CD4-positive, alpha-beta T cell (primary cell): ENCODE data around the gene ILK. TPM values are rescaled to one million over a fixed set of nuclear protein-coding genes. Genes with fewer than 3 reads are reported as not detected.

ENCODE experiments used
- ATAC-seq: fragments of 200-7000 bp; cut with Tn5 transposase; one replicate; pipeline ENCODE4 v1.10.0; 2022; ENCODE audit warnings: mild to moderate bottlenecking; ENCODE audit not compliant: poor library complexity
- CTCF ChIA-PET: fragments of 350-600 bp; sonication (Branson Sonifier 250); formaldehyde crosslinking; loops from one replicate; lab custom pipeline; 2021; ENCODE audit warnings: antibody characterized with exemption, inconsistent platforms; lab: Charles Lee
- POLR2A ChIA-PET: fragments of 350-600 bp; sonication (Branson Sonifier 250); formaldehyde crosslinking; loops from one replicate; lab custom pipeline; 2021; ENCODE audit warnings: antibody characterized with exemption, inconsistent platforms; lab: Charles Lee
- DNase-seq, 14 experiments: peaks; one replicate each; pipeline ENCODE4 v3.0.0-alpha.2; 2013 to 2020; ENCODE audit warnings: mixed read lengths in 2 of 14
- H3K27ac ChIP-seq, 2 donors: one replicate each; pipeline versions ENCODE4 v1.5.1 to v1.7.0; 2013; ENCODE audit warnings: low read length in 2 of 2, low read depth in 1 of 2, mild to moderate bottlenecking in 1 of 2
- H3K27me3 ChIP-seq, 2 experiments: 1 replicate in 1 of 2; 2 replicates in 1 of 2; pipeline versions ENCODE4 v1.6.1 to v1.7.0; 2013; ENCODE audit warnings: low read length in 2 of 2, control low read depth in 1 of 2, mild to moderate bottlenecking in 1 of 2, moderate library complexity in 1 of 2; ENCODE audit not compliant: insufficient read depth in 2 of 2, control insufficient read depth in 1 of 2
- H3K36me3 ChIP-seq: one replicate; pipeline ENCODE4 v1.6.1; 2013; ENCODE audit warnings: low read length, control low read depth; ENCODE audit not compliant: insufficient read depth
- H3K4me1 ChIP-seq: one replicate; pipeline ENCODE4 v1.6.1; 2013; ENCODE audit warnings: low read length, control low read depth; ENCODE audit not compliant: insufficient read depth
- H3K4me3 ChIP-seq: one replicate; pipeline ENCODE4 v1.5.1; 2013; ENCODE audit warnings: mild to moderate bottlenecking, low read length, moderate library complexity
- H3K9me3 ChIP-seq, 2 experiments: 1 replicate in 1 of 2; 2 replicates in 1 of 2; pipeline versions ENCODE4 v1.6.1 to v1.7.0; 2013; ENCODE audit warnings: low read length in 2 of 2, mild to moderate bottlenecking in 2 of 2, control low read depth in 1 of 2, moderate library complexity in 1 of 2; ENCODE audit not compliant: control insufficient read depth in 1 of 2, insufficient read depth in 1 of 2
- H3K27ac Mint-ChIP-seq: one replicate; pipeline ENCODE4 v1.8.0; 2020; ENCODE audit warnings: mixed read lengths
- H3K27me3 Mint-ChIP-seq: one replicate; pipeline ENCODE4 v1.8.0; 2021; ENCODE audit warnings: mixed read lengths
- H3K36me3 Mint-ChIP-seq: one replicate; pipeline ENCODE4 v1.8.0; 2021; ENCODE audit warnings: low read depth, mixed read lengths
- H3K4me1 Mint-ChIP-seq: one replicate; pipeline ENCODE4 v1.8.0; 2021; ENCODE audit warnings: low read depth, mixed read lengths
- H3K4me3 Mint-ChIP-seq: one replicate; pipeline ENCODE4 v1.8.0; 2020; ENCODE audit warnings: mild to moderate bottlenecking, mixed read lengths
- H3K9me3 Mint-ChIP-seq: one replicate; pipeline ENCODE4 v1.8.0; 2020; ENCODE audit warnings: mixed read lengths
- CTCF ChIP-seq: fragments of 200-600 bp; IDR thresholded peaks from one replicate; pipeline ENCODE4 v1.8.0; 2022; ENCODE audit warnings: antibody characterized with exemption, mild to moderate bottlenecking
- intact Hi-C, 2 experiments: fragments of 100-400 bp; cut with DNase I in 1 of 2; cut with micrococcal nuclease in 1 of 2; formaldehyde crosslinking; loops; one replicate each; pipeline versions ENCODE4 v1.15.1 to v1.9.0; 2023 to 2025; cut with DNase I, micrococcal nuclease
- total RNA-seq, 174 experiments: library from RNA in 2 of 174; stranded (reverse) in 2 of 174; gene quantifications; one replicate each; pipeline ENCODE4 v1.2.3 and lab custom pipeline; 2021 to 2026

The ILK gene
- total RNA-seq, 2 experiments from 2014 or later: 19.2 to 21.0 TPM

GRCh38 chr11:6627762-6628241 is 24.2 kb downstream of the ILK start:
- TF ChIP-seq CTCF: no peak
- H3K36me3 Mint-ChIP-seq: peaks cover 29% of the 10 kb centered on the region
- Histone ChIP-seq H3K4me1 (peaks cover 18% of the 10 kb centered on the region), H3K4me3 (no peak overlapping the region), H3K27me3 (no peaks in the 10 kb centered on the region), H3K9me3 (no peaks in the 10 kb centered on the region), H3K36me3 (peaks cover 6% of the 10 kb centered on the region), H3K27ac (peak overlapping the region in 1 of 2 donors; percentile 7)
- peaks cover 12% of the 10 kb centered on the region for H3K4me1 Mint-ChIP-seq
- no peak for ATAC-seq
- CTCF ChIA-PET: interaction anchor here (1.1 kb wide), 2 partner anchors 23 to 55 kb away, joined by 3 read pairs; partner anchors contain the start of gene MRPL17
- peak overlapping the region; percentile 0 for H3K4me3 Mint-ChIP-seq
- peak in 4 of 14 experiments; percentile 19 to 58 (median 53) for DNase-seq
- no peaks in the 10 kb centered on the region for H3K9me3 Mint-ChIP-seq
- POLR2A ChIA-PET: interaction anchor here (1.0 to 3.0 kb wide), 3 partner anchors 9 to 55 kb away, joined by 3 to 14 read pairs (median 6); partner anchors contain the start of genes MRPL17, TAF10 and TPP1
- peak overlapping the region; percentile 56 for H3K27ac Mint-ChIP-seq
- intact Hi-C loops: no loop called here
- H3K27me3 Mint-ChIP-seq: no peaks in the 10 kb centered on the region

- Histone ChIP-seq H3K4me3 (no peak overlapping the region), H3K9me3 (no peaks in the 10 kb centered on the region), H3K4me1 (peaks cover 18% of the 10 kb centered on the region), H3K36me3 (peaks cover 6% of the 10 kb centered on the region), H3K27me3 (no peaks in the 10 kb centered on the region), H3K27ac (no peak overlapping the region)
- ChIA-PET POLR2A (interaction anchor here (3.0 kb wide), 1 partner anchor 16 kb away, joined by 14 read pairs; the partner anchor contains the start of gene TAF10), CTCF (interaction anchor here (1.1 kb wide), 1 partner anchor 24 kb away, joined by 3 read pairs; no protein-coding TSS in a partner anchor)
- H3K4me1 Mint-ChIP-seq: peaks cover 12% of the 10 kb centered on the region
- H3K27ac Mint-ChIP-seq: no peak overlapping the region
- no peaks in the 10 kb centered on the region for H3K9me3 Mint-ChIP-seq
- H3K36me3 Mint-ChIP-seq: peaks cover 34% of the 10 kb centered on the region
- no peak for TF ChIP-seq CTCF
- DNase-seq (no peak), ATAC-seq (no peak)
- H3K27me3 Mint-ChIP-seq: no peaks in the 10 kb centered on the region
- no peak overlapping the region for H3K4me3 Mint-ChIP-seq
- intact Hi-C loops: no loop called here
These were observed 25.0 kb downstream of the ILK start for GRCh38 chr11:6628526-6628925.

- Histone ChIP-seq H3K27me3 (no peaks in the 10 kb centered on the region), H3K36me3 (peaks cover 6% of the 10 kb centered on the region), H3K4me1 (peaks cover 18% of the 10 kb centered on the region), H3K4me3 (no peak overlapping the region), H3K27ac (no peak overlapping the region), H3K9me3 (no peaks in the 10 kb centered on the region)
- ChIA-PET CTCF (no interaction called here), POLR2A (no interaction called here)
- no peaks in the 10 kb centered on the region for H3K27me3 Mint-ChIP-seq
- no peak for TF ChIP-seq CTCF
- ATAC-seq (no peak), DNase-seq (peak in 1 of 14 experiments; percentile 15)
- no peaks in the 10 kb centered on the region for H3K9me3 Mint-ChIP-seq
- H3K4me3 Mint-ChIP-seq: no peak overlapping the region
- peaks cover 12% of the 10 kb centered on the region for H3K4me1 Mint-ChIP-seq
- H3K36me3 Mint-ChIP-seq: peaks cover 30% of the 10 kb centered on the region
- intact Hi-C loops: no loop called here
- no peak overlapping the region for H3K27ac Mint-ChIP-seq
These were observed 26.0 kb downstream of the ILK start for GRCh38 chr11:6629573-6629891.
